HL-60 (cell line): ENCODE data around the gene TDRD9.

Source experiments
- POLR2AphosphoS5 ChIP-seq: IDR thresholded peaks from 2 replicates; pipeline ENCODE4 v1.6.1; 2012; ENCODE audit warnings: low read depth
- SPI1 ChIP-seq: IDR thresholded peaks from 2 replicates; pipeline ENCODE4 v1.6.1; 2012; ENCODE audit warnings: low read depth, mild to moderate bottlenecking, borderline replicate concordance
- TF ChIP-seq, protein P1 (sequence below): IDR thresholded peaks from one replicate; pipeline ENCODE4 v1.5.1; 2011; ENCODE audit warnings: low read length, control low read depth, inconsistent platforms; ENCODE audit not compliant: insufficient read depth

DNA sequence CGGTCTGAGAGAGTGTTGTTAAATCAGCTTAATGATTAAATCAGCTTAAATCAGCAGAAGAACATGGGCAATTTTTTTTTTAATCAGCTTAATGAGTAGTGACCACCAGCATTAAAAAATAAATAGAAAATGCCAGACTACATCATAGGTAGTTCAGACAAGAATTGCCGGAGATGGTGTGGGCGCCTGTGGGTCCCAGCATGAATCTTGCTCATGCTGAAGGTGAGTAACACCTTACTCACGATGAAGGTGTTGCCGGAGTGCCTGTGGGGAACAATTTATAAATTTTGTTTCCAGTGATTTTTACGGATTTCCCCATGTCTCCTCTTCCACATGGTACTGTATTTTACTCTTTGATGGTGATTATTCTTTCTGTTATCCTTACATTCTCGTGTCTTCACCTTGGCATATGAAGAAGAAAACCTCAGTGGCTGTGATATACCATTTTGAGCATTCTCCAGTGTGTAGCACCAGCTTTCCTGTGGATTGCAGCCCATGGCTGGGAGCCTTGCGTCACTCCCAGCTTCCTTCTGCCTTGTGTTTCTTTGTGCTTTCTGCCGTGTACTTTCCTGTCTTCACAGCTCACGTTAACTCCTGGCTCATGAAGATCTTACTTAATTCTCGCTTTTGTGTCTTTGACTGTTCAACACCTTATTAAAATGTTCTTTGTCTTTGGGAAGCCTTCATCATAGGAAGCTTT, 4.7 kb downstream of the TDRD9 start:
- TF ChIP-seq, protein P1, sequence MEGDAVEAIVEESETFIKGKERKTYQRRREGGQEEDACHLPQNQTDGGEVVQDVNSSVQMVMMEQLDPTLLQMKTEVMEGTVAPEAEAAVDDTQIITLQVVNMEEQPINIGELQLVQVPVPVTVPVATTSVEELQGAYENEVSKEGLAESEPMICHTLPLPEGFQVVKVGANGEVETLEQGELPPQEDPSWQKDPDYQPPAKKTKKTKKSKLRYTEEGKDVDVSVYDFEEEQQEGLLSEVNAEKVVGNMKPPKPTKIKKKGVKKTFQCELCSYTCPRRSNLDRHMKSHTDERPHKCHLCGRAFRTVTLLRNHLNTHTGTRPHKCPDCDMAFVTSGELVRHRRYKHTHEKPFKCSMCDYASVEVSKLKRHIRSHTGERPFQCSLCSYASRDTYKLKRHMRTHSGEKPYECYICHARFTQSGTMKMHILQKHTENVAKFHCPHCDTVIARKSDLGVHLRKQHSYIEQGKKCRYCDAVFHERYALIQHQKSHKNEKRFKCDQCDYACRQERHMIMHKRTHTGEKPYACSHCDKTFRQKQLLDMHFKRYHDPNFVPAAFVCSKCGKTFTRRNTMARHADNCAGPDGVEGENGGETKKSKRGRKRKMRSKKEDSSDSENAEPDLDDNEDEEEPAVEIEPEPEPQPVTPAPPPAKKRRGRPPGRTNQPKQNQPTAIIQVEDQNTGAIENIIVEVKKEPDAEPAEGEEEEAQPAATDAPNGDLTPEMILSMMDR = no peak
- TF ChIP-seq POLR2AphosphoS5 = no peak
- TF ChIP-seq SPI1 = no peak
